ENCODE results near the gene MYBPH.

Gene MYBPH

GRCh38 chr1:203148579-203148978 lies 27.0 kb downstream of the MYBPH start:
- DNase-seq (ENCODE audit: low spot score), result no peak

GRCh38 chr1:203148127-203148526 lies 27.5 kb downstream of the MYBPH start:
- no peak for DNase-seq (ENCODE audit: low spot score)

- DNase-seq (ENCODE audit: low spot score), result no peak
Measured at GRCh38 chr1:203147376-203147775, 28.2 kb downstream of the MYBPH start.

- no peak for DNase-seq (ENCODE audit: low spot score)
Measured at GRCh38 chr1:203146537-203146936, 29.1 kb downstream of the MYBPH start.

- no peak for DNase-seq (ENCODE audit: low spot score)
Measured at GRCh38 chr1:203146042-203146369, 29.6 kb downstream of the MYBPH start.

GRCh38 chr1:203145321-203146041 lies 30.1 kb downstream of the MYBPH start:
- DNase-seq (ENCODE audit: low spot score), result no peak

GRCh38 chr1:203144661-203145060 lies 31.0 kb downstream of the MYBPH start:
- no peak for DNase-seq (ENCODE audit: low spot score)

- DNase-seq (ENCODE audit: low spot score), result no peak
Measured at GRCh38 chr1:203143641-203144040, 32.0 kb downstream of the MYBPH start.

- DNase-seq (ENCODE audit: low spot score), result no peak
Measured at GRCh38 chr1:203142684-203143408, 32.8 kb downstream of the MYBPH start.

GRCh38 chr1:203142124-203142523 lies 33.5 kb downstream of the MYBPH start:
- no peak for DNase-seq (ENCODE audit: low spot score)

- DNase-seq (ENCODE audit: low spot score), result no peak
Measured at GRCh38 chr1:203140743-203141520, 34.7 kb downstream of the MYBPH start.

GRCh38 chr1:203139976-203140475 lies 35.6 kb downstream of the MYBPH start:
- DNase-seq (ENCODE audit: low spot score), result no peak

- no peak for DNase-seq (ENCODE audit: low spot score)
Measured at GRCh38 chr1:203138066-203138465, 37.6 kb downstream of the MYBPH start.

GRCh38 chr1:203137324-203137723 lies 38.3 kb downstream of the MYBPH start:
- no peak for DNase-seq (ENCODE audit: low spot score)

GRCh38 chr1:203136409-203137042 lies 39.1 kb downstream of the MYBPH start:
- DNase-seq (ENCODE audit: low spot score), result no peak

GRCh38 chr1:203135636-203136305 lies 39.9 kb downstream of the MYBPH start:
- no peak for DNase-seq (ENCODE audit: low spot score)

GRCh38 chr1:203133970-203134725 lies 41.5 kb downstream of the MYBPH start:
- no peak for DNase-seq (ENCODE audit: low spot score)

- DNase-seq (ENCODE audit: low spot score), result no peak
Measured at GRCh38 chr1:203131548-203132200, 44.0 kb downstream of the MYBPH start.

- no peak for DNase-seq (ENCODE audit: low spot score)
Measured at GRCh38 chr1:203130358-203130985, 45.2 kb downstream of the MYBPH start.
